ENCODE data around the gene CEP128.

The CEP128 gene

DNA sequence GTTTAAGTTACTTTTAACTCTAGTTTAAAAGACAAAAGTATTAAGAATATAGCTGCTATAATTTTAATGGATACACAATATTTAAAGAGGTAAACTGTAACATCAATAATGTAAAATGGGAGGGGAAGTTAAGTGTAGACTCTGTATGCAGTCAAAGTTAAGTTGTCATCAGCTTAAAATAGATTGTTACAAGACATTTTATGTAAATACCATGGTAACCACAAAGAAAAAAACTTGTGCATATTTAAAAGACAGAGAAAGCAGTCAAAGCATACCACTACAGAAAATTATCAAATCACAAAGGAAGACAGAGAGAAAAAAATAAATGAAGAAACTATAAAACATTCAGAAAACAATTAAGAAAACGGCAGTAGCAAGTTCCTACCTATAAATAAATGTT is 73.3 kb downstream of the CEP128 start:
- DNase-seq = peak; percentile 3

DNA sequence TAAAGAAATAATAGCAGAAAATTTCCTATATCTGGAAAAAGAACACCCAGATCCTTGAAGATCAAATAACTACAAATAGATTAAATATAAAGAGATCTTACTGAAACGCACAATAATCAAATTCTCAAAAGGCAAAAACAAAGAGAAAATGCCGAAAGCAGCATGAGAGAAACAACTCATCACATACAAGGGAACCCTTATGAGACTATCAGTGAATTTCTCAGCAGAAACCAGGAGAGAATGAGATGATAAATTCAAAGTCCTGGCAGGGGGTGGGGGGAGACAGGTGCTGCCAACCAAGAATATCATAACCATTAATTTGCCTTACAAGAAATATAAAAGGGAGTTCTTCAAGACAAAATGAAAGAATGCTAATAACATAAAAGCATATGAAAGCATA is 73.7 kb downstream of the CEP128 start:
- no peak for DNase-seq

DNA sequence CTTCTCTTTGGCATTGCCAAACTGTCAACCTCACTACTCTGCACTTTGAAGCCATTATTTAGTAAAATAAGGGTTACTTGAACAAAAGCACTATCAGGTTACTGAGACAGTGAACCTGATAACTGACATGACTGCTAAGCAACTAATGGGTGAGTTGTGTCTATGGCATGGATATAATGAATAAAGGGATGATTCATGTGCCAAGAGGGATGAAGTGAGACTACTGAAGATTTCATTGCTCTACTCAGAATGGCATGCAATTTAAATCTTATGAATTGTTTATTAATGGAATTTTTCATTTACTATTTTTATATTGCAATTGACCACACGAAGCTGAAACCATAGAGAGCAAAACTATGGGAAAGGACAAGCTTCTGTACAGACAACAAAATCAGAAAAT is 74.4 kb downstream of the CEP128 start:
- peak; percentile 48 for DNase-seq

DNA sequence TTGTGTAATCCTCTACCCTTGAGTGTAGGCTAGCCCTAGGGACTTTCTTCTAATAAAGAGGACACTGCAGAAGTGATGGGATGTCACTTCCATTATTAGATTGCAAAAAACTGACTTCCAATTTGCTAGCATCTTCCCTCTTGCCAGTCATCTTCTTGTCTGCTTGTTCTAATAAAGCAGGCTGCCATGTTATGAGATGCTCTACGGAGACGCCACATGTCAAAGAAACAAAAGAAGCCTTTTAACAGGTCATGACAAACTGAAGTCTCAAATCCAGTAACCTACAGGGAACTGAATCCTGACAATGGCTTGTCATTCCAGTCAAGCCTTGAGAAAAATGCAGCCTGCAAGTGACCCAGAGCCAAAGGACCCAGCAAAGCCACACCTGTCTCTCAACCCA is 76.0 kb downstream of the CEP128 start:
- DNase-seq = no peak

DNA sequence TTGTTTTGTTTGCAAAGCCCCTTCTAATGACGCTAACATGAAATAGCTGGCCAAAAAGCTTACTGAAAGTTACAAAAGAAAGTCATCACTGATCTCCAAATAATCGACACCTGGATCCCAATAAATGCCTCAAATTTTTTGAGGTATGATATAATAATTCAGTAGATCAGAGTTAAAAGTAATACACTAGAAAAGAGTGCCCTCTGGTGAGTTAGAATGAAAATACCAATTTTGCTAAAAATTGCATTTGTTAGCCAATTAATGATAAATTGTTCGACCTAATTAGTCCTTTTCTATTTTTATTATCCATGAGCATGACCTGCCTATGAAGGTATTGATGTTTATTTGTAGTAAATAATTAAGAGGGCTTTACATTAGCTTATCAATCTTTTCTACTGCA is 78.6 kb downstream of the CEP128 start:
- DNase-seq = no peak

DNA sequence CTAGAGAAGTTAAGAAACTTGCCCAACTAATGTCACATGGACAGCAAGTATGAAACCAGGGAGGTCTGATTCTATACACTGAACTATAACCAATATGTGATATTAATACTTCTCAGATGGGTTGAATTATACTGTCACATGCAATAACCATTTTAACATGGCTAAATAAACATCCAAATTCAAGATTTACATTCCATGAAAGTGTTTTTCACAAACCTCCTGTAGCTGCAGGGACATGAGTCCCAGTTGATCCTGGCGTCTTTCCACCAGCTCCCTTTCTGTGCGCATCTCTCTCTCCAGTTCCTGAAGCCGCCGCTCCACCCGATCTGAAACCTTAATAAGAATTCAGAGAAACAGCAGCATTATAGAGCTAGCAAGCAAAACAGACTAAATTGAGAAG is 79.0 kb downstream of the CEP128 start:
- no peak for DNase-seq

DNA sequence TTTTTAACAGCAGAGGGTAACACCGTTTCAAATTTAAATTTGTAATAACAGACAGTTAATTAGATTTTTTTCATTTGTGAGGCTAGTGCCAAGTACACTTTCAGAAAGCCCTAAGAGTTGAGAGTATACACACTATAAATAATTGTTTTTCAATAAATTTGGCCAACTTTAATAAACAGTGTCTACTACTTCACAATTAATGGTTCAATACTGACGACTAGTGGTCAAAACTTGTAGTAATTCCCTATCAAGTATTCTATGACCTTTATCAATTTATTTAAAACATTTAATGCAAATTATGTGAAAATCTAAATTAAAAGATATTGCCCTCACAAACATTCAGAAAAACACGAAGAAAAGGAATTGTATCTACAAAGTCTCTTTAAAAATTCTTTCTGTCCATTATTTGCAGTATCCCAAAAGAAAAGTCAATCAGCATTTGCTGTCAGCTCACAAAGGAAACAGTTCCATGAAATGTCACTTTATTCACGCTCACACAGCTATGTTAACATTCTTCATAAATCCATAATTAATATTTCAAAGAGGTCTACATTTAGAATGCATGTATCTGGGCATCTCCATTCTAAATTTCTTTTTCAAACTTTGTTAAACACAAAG is 91.2 kb downstream of the CEP128 start:
- DNase-seq = peak; percentile 24

DNA sequence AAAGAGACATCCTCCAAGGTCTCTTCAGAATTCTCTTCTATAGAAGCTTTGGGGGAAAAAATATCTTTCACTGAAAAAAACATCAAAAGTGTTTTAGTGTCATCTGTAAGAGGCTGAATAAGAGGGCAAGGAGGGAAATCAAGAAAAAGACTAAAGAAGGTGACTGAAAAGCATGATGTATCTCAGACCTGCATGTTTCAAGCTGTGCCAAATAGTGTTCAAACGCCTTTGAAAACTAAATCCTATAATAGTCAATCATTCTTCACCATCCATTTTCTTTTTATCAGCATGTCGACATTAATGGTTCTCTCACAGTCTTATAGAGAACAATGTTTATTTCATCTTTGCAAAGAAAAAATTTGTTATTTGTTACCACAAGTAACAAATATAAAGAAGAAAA is 94.5 kb downstream of the CEP128 start:
- no peak for DNase-seq

DNA sequence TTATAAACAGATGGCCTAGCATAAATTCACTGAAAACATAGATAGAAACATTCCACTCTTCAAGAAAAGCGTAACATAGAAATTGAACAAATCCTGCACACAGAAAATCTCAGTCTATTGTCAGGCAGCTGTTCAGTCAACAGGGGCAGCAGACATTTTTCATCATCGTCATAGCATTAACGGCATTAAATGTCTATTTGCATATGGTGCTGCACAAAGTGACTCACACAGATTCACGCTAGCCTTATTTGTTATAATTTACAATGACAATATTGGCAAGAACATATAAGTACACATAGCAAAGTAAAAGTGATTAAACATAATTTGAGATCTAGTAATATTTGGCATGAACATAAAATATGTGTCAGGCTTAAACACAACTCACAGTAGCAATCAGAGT is 95.7 kb downstream of the CEP128 start:
- peak; percentile 10 for DNase-seq

DNA sequence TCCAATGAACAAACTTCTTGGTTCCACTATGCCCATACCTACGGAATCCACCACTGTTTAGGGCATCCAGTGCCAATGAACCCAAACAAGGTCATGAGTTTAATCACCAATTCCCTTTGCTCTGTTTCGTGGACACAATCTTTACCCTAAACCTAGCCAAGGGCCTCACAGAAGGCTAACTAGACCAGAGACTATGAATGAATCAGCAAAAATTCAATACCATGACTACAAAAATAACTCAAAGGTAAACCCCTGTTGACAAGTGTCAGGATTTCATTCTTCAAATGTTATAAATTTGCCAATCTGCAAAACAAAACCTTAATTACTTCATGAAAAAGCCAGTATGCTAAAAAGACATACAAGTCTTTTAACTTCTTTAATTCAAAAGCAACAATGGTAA is 96.7 kb downstream of the CEP128 start:
- no peak for DNase-seq

DNA sequence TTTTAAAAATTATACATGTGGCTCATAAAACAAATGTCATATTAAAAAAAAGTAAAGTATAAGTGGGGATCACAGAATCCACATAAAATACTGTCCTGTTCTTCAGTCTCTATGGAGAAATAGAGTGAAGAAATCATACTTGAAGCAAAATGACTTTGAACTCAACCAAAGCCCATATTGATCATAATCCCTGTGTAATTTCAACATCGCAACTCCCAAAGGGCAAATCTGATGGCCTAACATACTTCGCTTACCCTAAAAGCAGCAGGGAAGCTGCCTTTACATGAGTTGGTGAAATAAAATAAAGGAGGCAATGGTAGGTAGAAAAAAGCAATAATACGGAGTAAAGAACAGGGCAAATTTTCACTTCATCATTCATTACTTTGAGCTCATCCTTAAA is 101.8 kb downstream of the CEP128 start:
- no peak for DNase-seq

DNA sequence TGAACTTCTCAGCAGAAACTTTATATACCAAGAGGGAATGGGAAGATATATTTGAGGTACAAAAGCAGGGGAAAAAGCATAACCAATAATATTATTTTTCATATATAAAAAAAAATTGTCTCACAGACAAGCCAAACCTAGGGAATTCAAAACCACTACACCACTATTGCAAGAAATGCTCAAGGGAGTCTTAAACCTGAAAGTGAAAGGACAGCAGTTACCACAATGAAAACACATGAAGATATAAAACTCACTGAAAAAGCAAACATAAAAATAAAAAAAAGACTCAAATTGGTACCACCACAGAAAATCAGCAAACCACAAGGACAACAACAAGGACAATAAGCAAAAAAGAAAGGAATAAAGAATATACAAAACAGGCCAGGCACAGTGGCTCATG is 131.9 kb downstream of the CEP128 start:
- no peak for DNase-seq

DNA sequence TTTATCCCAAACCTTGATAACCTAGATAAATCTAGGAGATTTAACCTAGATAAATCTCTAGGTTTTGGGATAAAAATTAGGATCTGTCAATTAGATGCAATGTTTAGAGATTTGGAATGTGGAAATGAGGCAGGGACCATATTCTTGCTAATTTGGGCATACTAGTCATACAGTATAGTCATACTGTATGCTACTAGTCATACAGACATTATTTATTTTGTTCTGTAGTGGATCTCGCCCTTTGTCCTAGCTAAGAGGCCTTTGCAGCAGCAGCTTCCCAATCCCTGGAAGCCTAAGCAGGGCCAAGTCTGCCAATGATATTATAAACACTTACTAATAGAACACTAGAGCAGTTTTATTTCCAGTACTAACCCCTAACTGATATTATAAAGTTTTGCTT is 136.4 kb downstream of the CEP128 start:
- DNase-seq = peak; percentile 77

DNA sequence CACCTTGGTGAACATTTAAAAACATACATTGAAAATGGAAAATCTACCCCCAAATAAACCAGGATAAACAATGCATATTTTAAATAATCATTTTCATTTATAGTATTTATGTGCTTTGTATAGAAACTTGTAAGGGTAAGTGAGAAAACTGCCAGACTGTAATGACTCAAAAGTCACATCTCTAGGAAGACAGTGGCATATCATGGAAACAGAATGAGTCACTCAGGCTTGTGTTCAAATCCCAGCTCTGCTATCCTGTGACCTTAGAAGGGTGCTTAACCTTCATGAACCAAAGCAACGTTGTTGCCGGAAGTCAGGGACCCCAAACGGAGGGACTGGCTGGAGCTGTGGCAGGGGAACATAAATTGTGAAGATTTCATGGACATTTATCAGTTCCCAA is 142.7 kb downstream of the CEP128 start:
- no peak for DNase-seq

DNA sequence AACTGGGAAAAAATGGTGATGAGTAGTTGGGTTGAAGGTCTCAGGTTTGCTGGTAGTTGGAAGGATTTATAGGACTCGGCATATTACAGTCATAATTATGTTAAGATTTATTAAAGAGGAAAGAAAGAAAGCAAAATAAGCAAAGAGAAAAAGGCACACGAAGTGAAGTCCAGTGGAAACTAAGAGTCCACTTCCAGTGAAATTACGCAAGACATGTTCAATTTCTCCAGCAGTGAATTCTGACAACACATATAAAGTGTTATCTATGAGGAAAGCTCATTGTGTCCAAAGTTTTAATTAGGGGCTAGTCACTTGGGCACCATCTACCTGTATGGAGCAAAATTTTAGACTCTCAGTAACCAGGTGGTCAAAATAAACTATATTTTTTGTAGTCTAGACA is 143.3 kb downstream of the CEP128 start:
- DNase-seq = no peak

DNA sequence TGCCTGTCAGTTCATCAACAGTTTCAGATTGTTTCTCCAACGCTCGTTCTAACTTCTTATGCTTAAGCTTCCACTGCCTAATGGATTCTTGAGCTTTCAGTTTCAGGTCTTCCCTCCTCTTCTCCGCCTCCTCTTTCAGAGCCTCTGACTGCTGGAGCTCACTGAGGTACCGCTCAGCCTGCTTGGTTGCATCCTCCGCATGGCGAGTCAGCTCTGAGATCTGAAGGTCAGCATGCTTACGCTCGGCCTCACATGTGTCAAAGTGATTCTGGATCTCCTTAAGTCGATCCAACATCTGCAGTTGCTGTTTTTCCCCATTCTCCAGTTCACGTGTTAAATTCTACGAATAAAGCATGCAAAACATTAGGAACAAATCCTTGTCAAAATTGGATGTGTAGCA is 148.8 kb downstream of the CEP128 start:
- no peak for DNase-seq

DNA sequence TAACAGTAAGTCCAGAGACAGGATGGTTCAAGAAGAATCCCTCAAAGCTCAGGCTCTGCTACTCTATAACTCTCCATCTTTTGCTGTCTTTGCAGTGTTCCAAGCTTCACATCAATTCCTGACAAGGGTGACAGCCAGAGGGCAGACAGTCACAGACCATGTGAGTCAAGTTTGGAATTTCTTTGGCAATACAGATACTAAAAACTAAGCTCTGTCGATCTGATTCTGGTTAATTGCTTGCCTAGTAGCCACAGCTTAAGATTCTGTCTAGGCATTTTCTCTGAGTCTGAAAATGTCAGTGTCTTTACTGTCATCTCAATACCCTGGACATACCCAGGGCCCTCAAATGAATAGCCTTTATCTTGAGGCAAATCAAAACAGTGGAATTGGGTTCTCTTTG is 153.7 kb downstream of the CEP128 start:
- DNase-seq = no peak

DNA sequence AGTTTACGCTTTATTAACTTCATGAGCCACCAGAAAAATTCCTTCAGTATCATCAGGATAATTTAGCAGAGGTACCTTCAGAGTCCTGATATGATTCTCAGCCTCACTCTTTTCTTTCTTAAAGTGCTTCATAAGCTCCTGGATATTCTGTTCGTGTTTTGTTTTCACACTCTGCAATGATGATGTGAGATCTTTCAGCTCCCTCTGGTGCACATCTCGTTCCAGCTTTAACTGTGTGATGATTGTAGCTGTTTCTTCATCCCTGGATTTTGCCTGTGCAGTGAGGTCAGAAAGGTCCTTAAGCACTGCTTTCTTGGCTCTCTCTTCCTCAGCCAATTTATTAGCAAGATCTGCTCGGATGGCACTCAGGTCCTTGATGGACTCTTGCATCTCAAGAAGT is 156.7 kb downstream of the CEP128 start:
- no peak for DNase-seq

DNA sequence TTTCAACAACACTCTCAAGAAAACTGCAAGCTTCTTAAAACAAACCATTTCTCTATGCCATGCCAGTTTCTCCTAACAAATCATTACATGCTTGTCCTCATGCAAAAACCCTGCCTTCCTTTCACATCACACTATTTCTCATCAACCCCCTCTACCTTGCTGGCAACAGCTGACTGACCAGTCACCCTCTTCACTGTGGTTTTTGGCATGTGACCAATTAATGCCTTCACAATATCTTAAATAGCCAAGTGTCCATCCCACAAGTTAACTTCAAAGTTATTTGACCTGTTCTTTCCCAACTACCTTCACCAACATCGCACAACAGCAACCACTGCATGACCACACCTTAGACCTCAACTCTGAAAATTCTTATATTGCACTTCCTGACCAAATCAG is 159.6 kb downstream of the CEP128 start:
- DNase-seq = no peak

DNA sequence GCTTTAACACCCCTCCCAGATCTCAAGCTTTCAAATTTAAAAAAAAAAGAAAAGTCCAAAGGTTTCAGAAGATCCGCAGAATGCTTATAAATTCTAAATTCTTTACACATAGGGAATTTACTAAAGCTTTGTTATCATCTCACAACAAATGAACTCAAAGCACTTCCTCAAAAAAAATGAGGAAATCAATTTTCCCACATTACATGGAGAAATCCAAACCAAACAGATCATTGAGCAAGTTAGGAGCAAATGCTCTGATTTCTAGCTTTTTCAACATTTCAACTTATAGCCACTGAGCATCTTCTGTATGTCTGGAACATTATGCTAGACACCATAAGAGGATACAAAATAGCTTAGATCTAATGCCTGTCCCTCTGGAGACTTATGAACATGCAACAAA is 161.0 kb downstream of the CEP128 start:
- no peak for DNase-seq

DNA sequence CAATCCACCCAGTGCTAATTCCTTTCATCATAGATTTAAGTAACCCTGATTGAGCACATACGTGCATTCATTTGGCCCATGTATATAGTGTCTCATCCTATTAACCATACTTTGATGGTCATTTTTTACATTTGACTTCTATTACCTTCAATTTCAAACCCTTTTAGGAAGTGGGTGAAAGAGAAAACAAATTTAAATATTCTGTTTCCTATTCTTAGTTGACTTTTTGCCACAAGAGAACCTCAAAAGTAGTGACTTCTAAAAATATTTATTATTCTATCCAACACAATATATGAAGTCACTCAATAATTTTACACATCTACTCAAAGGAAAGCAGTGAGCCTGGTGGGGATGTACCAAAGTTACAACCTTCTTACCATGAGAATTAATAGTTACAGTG is 164.9 kb downstream of the CEP128 start:
- no peak for DNase-seq

DNA sequence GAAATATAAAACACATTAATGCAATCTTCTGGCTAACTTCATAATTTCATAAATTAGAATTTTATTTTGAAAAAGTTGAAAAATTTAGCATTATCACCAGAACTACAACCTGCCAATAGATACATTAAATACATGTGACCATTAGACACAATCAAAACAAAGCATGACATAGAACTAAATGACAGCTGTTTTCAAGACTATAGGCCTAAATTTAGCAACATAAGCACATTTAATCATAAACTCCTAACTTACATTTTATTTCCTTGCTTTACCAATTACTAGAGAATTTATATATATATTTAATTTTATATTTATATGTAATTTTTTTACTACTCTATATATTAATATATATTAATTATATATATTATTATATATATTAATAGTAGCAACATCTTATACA is 165.4 kb downstream of the CEP128 start:
- no peak for DNase-seq

DNA sequence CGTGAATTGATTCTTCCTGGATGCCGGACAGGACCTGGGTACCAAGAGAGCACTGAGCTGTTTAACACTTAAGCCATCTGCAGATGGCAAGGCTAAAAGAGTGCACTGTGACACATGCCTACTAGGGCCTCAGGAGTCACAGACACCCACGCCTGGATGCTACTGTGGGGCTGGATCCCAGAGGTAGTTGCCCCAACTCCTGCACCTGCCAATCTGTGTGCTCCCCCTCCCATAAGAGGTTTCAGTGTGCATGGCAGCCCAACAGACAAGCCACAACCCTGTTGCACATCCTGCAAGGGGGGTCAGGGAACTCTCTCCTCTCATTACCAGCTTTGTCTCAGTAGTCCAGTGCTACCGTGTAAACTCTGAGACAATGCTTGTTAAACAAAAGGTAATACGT is 169.0 kb downstream of the CEP128 start:
- no peak for DNase-seq

DNA sequence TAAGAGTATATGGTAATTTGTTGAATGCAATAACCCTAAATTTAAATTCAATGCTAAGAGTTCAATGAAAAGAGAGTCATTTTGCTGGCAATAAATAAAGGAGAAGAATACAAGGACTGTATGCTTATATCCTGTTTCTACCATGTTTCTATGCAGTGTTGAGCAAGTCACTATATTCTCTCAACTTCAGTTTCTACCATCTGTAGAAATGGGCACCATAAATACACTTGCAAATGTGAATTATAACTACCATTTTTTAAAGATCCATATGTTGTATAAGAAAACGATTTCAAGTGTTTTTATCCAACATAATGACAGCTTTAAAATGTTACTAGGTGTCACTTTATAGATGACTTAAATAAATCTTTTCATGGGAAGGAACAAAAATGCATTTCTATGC is 170.3 kb downstream of the CEP128 start:
- no peak for DNase-seq

DNA sequence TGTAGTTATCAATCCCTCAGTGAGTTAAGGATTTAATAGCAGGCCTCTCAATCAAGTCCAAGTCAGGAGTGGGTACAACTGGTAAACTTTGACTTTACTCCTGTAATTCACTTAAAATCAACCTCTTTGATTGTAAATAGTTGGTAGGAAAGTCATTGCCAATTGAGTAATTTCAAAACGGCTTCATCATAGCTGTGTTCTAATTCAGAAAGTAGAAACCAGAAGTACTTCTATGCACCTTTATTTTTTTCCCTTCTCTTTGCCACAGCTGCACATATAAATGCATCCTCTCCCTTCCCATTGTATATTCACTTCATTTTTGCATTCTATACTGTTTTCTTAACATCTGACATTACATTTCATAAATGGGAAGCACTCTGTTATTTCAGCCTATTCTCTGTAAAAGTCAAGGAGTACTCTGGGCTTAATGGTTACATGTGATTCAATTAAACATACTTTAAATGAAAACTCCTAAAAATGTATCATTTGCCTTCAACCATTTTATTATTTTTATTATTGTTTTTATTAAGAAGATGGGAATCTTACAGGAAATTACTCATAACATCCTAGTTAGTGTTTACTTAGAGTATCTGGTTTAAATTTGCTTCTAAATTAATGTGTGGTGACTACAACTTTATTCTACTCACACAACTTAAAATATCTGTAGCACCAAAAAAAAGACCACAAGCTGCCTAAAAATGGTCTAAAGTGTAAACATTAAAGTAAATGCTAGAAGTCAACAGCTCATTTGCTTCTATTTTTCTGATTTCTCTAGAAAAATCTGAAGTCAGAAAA is 171.2 kb downstream of the CEP128 start:
- peak; percentile 29 for DNase-seq
